ENCODE results near the gene TXNDC11.

- no peak for TF ChIP-seq POLR2A (IDR thresholded peaks at IDR 0.05)
- TF ChIP-seq POLR2AphosphoS5 (IDR thresholded peaks at IDR 0.05; ENCODE audit: insufficient read depth in 1 of 2, low read depth in 1 of 2): no peak
These were observed 6.0 kb upstream of the TXNDC11 start for GRCh38 chr16:11748404-11749254.

Measured in vagina (tissue), 2 donors.